ENCODE data around the gene ZBTB14.

GRCh38 chr18:5296706-5297320 is 1.3 kb upstream of the ZBTB14 start:
- no peak; the same call in 1 of the 2 replicates for TF ChIP-seq POLR2AphosphoS5 (IDR thresholded peaks at IDR 0.05; ENCODE audit: low read depth, low read length)
- TF ChIP-seq POLR2A (IDR thresholded peaks at IDR 0.05; ENCODE audit: borderline replicate concordance, extremely low read depth, insufficient read depth, insufficient read length): no peak
- 0 out of 2 replicates have a peak, but pooled peaks have one; percentile 48 for TF ChIP-seq CBX3 (IDR thresholded peaks at IDR 0.05; ENCODE audit: low read depth)
- TF ChIP-seq, protein P1, sequence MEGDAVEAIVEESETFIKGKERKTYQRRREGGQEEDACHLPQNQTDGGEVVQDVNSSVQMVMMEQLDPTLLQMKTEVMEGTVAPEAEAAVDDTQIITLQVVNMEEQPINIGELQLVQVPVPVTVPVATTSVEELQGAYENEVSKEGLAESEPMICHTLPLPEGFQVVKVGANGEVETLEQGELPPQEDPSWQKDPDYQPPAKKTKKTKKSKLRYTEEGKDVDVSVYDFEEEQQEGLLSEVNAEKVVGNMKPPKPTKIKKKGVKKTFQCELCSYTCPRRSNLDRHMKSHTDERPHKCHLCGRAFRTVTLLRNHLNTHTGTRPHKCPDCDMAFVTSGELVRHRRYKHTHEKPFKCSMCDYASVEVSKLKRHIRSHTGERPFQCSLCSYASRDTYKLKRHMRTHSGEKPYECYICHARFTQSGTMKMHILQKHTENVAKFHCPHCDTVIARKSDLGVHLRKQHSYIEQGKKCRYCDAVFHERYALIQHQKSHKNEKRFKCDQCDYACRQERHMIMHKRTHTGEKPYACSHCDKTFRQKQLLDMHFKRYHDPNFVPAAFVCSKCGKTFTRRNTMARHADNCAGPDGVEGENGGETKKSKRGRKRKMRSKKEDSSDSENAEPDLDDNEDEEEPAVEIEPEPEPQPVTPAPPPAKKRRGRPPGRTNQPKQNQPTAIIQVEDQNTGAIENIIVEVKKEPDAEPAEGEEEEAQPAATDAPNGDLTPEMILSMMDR (IDR thresholded peaks at IDR 0.05 in 2 of 3, conservative IDR thresholded peaks at IDR 0.05 in 1 of 3; ENCODE audit: borderline replicate concordance in 1 of 3, insufficient read depth in 1 of 3, low read depth in 2 of 3, low read length in 2 of 3): no peak
- TF ChIP-seq ZNF274 (IDR thresholded peaks at IDR 0.05; ENCODE audit: low read depth, low read length): no peak
- peak; percentile 40; the same call in 1 of the 2 replicates for TF ChIP-seq SIN3A (IDR thresholded peaks at IDR 0.05; ENCODE audit: low read depth)
